HG02798 (cell line): Measurements from ENCODE around the gene TPO.
"Not testable (repeated sequence)": the region's sequence is repeated elsewhere in the genome, so short reads cannot be mapped to it uniquely, and the experiment has no call there.

ENCODE experiments used
- ATAC-seq: cut with Tn5 transposase; IDR thresholded peaks from one replicate; pipeline ENCODE4 v1.9.1; 2021; ENCODE audit warnings: mild to moderate bottlenecking; ENCODE audit not compliant: unreplicated experiment, poor library complexity

TPO gene

GRCh38 chr2:1548910-1549673 lies 135.8 kb downstream of the TPO start:
- no peak for ATAC-seq

- no peak for ATAC-seq
These were observed 136.8 kb downstream of the TPO start for GRCh38 chr2:1550076-1550475.

- ATAC-seq = peak; percentile 83
These were observed 137.5 kb downstream of the TPO start for GRCh38 chr2:1550658-1551316.

GRCh38 chr2:1551905-1552304 lies 138.6 kb downstream of the TPO start:
- ATAC-seq = no peak

GRCh38 chr2:1552611-1553010 lies 139.3 kb downstream of the TPO start:
- no peak for ATAC-seq

GRCh38 chr2:1553671-1554295 lies 140.5 kb downstream of the TPO start:
- ATAC-seq = no peak

- no peak for ATAC-seq
These were observed 143.0 kb downstream of the TPO start for GRCh38 chr2:1556286-1556685.

- no peak for ATAC-seq
These were observed 143.7 kb downstream of the TPO start for GRCh38 chr2:1556776-1557466.

- ATAC-seq = no peak
These were observed 144.2 kb downstream of the TPO start for GRCh38 chr2:1557467-1557820.

- no peak for ATAC-seq
These were observed 146.4 kb downstream of the TPO start for GRCh38 chr2:1559589-1560175.

GRCh38 chr2:1561259-1561658 lies 148.0 kb downstream of the TPO start:
- no peak for ATAC-seq

GRCh38 chr2:1561811-1562421 lies 148.7 kb downstream of the TPO start:
- no peak for ATAC-seq

GRCh38 chr2:1563084-1563857 lies 150.0 kb downstream of the TPO start:
- ATAC-seq = no peak

- no peak for ATAC-seq
These were observed 151.0 kb downstream of the TPO start for GRCh38 chr2:1563943-1564891.

GRCh38 chr2:1567556-1568344 lies 154.5 kb downstream of the TPO start:
- no peak for ATAC-seq

GRCh38 chr2:1568345-1568668 lies 155.0 kb downstream of the TPO start:
- ATAC-seq = not testable (repeated sequence)

GRCh38 chr2:1569879-1570450 lies 156.7 kb downstream of the TPO start:
- ATAC-seq = no peak
